ENCODE results near the gene MSMO1.

DNA sequence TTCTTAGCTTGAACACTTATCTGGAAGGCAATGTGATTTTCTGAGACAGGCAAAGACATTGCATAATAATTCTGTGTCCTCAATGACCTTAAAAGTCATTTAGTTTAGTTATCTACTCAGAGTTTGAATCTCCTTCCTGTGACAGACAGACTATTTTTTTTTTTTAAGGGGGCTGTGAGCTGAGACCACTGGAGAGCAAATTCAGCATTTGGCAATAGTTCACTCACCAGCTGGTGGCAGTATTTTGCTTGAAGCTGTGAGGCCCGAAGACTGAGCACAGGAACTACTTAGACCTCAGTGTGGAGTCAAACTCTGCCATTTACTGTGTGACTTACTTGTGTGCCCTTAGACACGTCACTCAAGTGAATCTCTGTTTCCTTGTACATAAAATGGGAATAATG lies 28.4 kb downstream of the MSMO1 start:
- TF ChIP-seq, protein P1, sequence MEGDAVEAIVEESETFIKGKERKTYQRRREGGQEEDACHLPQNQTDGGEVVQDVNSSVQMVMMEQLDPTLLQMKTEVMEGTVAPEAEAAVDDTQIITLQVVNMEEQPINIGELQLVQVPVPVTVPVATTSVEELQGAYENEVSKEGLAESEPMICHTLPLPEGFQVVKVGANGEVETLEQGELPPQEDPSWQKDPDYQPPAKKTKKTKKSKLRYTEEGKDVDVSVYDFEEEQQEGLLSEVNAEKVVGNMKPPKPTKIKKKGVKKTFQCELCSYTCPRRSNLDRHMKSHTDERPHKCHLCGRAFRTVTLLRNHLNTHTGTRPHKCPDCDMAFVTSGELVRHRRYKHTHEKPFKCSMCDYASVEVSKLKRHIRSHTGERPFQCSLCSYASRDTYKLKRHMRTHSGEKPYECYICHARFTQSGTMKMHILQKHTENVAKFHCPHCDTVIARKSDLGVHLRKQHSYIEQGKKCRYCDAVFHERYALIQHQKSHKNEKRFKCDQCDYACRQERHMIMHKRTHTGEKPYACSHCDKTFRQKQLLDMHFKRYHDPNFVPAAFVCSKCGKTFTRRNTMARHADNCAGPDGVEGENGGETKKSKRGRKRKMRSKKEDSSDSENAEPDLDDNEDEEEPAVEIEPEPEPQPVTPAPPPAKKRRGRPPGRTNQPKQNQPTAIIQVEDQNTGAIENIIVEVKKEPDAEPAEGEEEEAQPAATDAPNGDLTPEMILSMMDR (IDR thresholded peaks at IDR 0.05): no peak
- no peak for TF ChIP-seq EZH2 (IDR thresholded peaks at IDR 0.05; ENCODE audit: borderline replicate concordance, insufficient read depth, low read depth, low read length, poor library complexity, severe bottlenecking)

Measured in B cell (primary cell).